ENCODE data around the gene APOE.
"Not testable (repeated sequence)": the region's sequence is repeated elsewhere in the genome, so short reads cannot be mapped to it uniquely, and the experiment has no call there.

The APOE gene

GRCh38 chr19:44897835-44898234, 7.8 kb upstream of the APOE start:
- H3K9me3 ChIP-seq (ENCODE audit: control insufficient read depth, insufficient read depth, low read depth, low read length), result no peaks in the 10 kb centered on the region
- no peak overlapping the region for H3K4me3 ChIP-seq (ENCODE audit: low read depth, low read length)
- H3K9ac ChIP-seq (ENCODE audit: low read length), result no peak overlapping the region
- H3K36me3 ChIP-seq (ENCODE audit: control insufficient read depth, insufficient read depth, low read length), result peaks cover 94% of the 10 kb centered on the region
- no peaks in the 10 kb centered on the region for H3K4me1 ChIP-seq (ENCODE audit: control insufficient read depth, insufficient read depth, low read length)
- H3K27me3 ChIP-seq (ENCODE audit: control insufficient read depth, insufficient read depth, low read length), result no peaks in the 10 kb centered on the region
- no peak overlapping the region for H3K27ac ChIP-seq (ENCODE audit: low read depth, low read length)

GRCh38 chr19:44900328-44901244, 5.0 kb upstream of the APOE start:
- H3K36me3 ChIP-seq (ENCODE audit: control insufficient read depth, insufficient read depth, low read length), result peaks cover 70% of the 10 kb centered on the region

GRCh38 chr19:44903216-44903601, 2.4 kb upstream of the APOE start:
- H3K36me3 ChIP-seq (ENCODE audit: control insufficient read depth, insufficient read depth, low read length), result peaks cover 56% of the 10 kb centered on the region
- no peak overlapping the region for H3K9ac ChIP-seq (ENCODE audit: low read length)

More at GRCh38 chr19:44900328-44901244, 5.0 kb upstream of the APOE start:
- Histone ChIP-seq H3K4me3 (ENCODE audit: low read depth, low read length) (no peak overlapping the region), H3K27ac (ENCODE audit: low read depth, low read length) (no peak overlapping the region), H3K27me3 (ENCODE audit: control insufficient read depth, insufficient read depth, low read length) (no peaks in the 10 kb centered on the region), H3K9me3 (ENCODE audit: control insufficient read depth, insufficient read depth, low read depth, low read length) (no peaks in the 10 kb centered on the region), H3K9ac (ENCODE audit: low read length) (no peak overlapping the region), H3K4me1 (ENCODE audit: control insufficient read depth, insufficient read depth, low read length) (peaks cover 8% of the 10 kb centered on the region; the same call in 1 of the 2 replicates)

GRCh38 chr19:44903602-44904425, 1.8 kb upstream of the APOE start:
- no peaks in the 10 kb centered on the region for H3K27me3 ChIP-seq (ENCODE audit: control insufficient read depth, insufficient read depth, low read length)
- H3K9me3 ChIP-seq (ENCODE audit: control insufficient read depth, insufficient read depth, low read depth, low read length), result no peaks in the 10 kb centered on the region
- peaks cover 10% of the 10 kb centered on the region; the same call in 1 of the 2 replicates for H3K4me1 ChIP-seq (ENCODE audit: control insufficient read depth, insufficient read depth, low read length)
- H3K9ac ChIP-seq (ENCODE audit: low read length), result peak overlapping the region; percentile 15
- no peak overlapping the region for H3K27ac ChIP-seq (ENCODE audit: low read depth, low read length)
- H3K36me3 ChIP-seq (ENCODE audit: control insufficient read depth, insufficient read depth, low read length), result peaks cover 57% of the 10 kb centered on the region
- H3K4me3 ChIP-seq (ENCODE audit: low read depth, low read length), result no peak overlapping the region

More at GRCh38 chr19:44903216-44903601, 2.4 kb upstream of the APOE start:
- peaks cover 10% of the 10 kb centered on the region; the same call in 1 of the 2 replicates for H3K4me1 ChIP-seq (ENCODE audit: control insufficient read depth, insufficient read depth, low read length)
- no peak overlapping the region for H3K27ac ChIP-seq (ENCODE audit: low read depth, low read length)
- no peak overlapping the region for H3K4me3 ChIP-seq (ENCODE audit: low read depth, low read length)
- H3K27me3 ChIP-seq (ENCODE audit: control insufficient read depth, insufficient read depth, low read length), result no peaks in the 10 kb centered on the region
- H3K9me3 ChIP-seq (ENCODE audit: control insufficient read depth, insufficient read depth, low read depth, low read length), result no peaks in the 10 kb centered on the region

GRCh38 chr19:44904426-44904994, 1.1 kb upstream of the APOE start:
- Histone ChIP-seq H3K27ac (ENCODE audit: low read depth, low read length) (no peak overlapping the region), H3K4me1 (ENCODE audit: control insufficient read depth, insufficient read depth, low read length) (peaks cover 10% of the 10 kb centered on the region; the same call in 1 of the 2 replicates), H3K36me3 (ENCODE audit: control insufficient read depth, insufficient read depth, low read length) (peaks cover 58% of the 10 kb centered on the region)

GRCh38 chr19:44907613-44908012, 2.0 kb downstream of the APOE start:
- H3K27me3 ChIP-seq (ENCODE audit: control insufficient read depth, insufficient read depth, low read length), result no peaks in the 10 kb centered on the region
- H3K4me1 ChIP-seq (ENCODE audit: control insufficient read depth, insufficient read depth, low read length), result peaks cover 19% of the 10 kb centered on the region
- H3K9me3 ChIP-seq (ENCODE audit: control insufficient read depth, insufficient read depth, low read depth, low read length), result no peaks in the 10 kb centered on the region
- no peak overlapping the region for H3K4me3 ChIP-seq (ENCODE audit: low read depth, low read length)
- no peak overlapping the region for H3K27ac ChIP-seq (ENCODE audit: low read depth, low read length)
- H3K36me3 ChIP-seq (ENCODE audit: control insufficient read depth, insufficient read depth, low read length), result peaks cover 31% of the 10 kb centered on the region
- no peak overlapping the region for H3K9ac ChIP-seq (ENCODE audit: low read length)

More at GRCh38 chr19:44904426-44904994, 1.1 kb upstream of the APOE start:
- no peak overlapping the region for H3K9ac ChIP-seq (ENCODE audit: low read length)
- H3K4me3 ChIP-seq (ENCODE audit: low read depth, low read length), result no peak overlapping the region
- H3K27me3 ChIP-seq (ENCODE audit: control insufficient read depth, insufficient read depth, low read length), result no peaks in the 10 kb centered on the region
- no peaks in the 10 kb centered on the region for H3K9me3 ChIP-seq (ENCODE audit: control insufficient read depth, insufficient read depth, low read depth, low read length)

GRCh38 chr19:44908074-44908835, 2.7 kb downstream of the APOE start:
- no peaks in the 10 kb centered on the region for H3K9me3 ChIP-seq (ENCODE audit: control insufficient read depth, insufficient read depth, low read depth, low read length)
- H3K9ac ChIP-seq (ENCODE audit: low read length), result no peak overlapping the region
- H3K27ac ChIP-seq (ENCODE audit: low read depth, low read length), result no peak overlapping the region
- peaks cover 27% of the 10 kb centered on the region for H3K36me3 ChIP-seq (ENCODE audit: control insufficient read depth, insufficient read depth, low read length)
- no peaks in the 10 kb centered on the region for H3K27me3 ChIP-seq (ENCODE audit: control insufficient read depth, insufficient read depth, low read length)
- no peak overlapping the region for H3K4me3 ChIP-seq (ENCODE audit: low read depth, low read length)
- H3K4me1 ChIP-seq (ENCODE audit: control insufficient read depth, insufficient read depth, low read length), result peaks cover 23% of the 10 kb centered on the region

- Histone ChIP-seq H3K9ac (ENCODE audit: low read length) (no peak overlapping the region), H3K4me3 (ENCODE audit: low read depth, low read length) (no peak overlapping the region), H3K9me3 (ENCODE audit: control insufficient read depth, insufficient read depth, low read depth, low read length) (no peaks in the 10 kb centered on the region), H3K36me3 (ENCODE audit: control insufficient read depth, insufficient read depth, low read length) (peaks cover 27% of the 10 kb centered on the region), H3K27ac (ENCODE audit: low read depth, low read length) (no peak overlapping the region), H3K27me3 (ENCODE audit: control insufficient read depth, insufficient read depth, low read length) (no peaks in the 10 kb centered on the region), H3K4me1 (ENCODE audit: control insufficient read depth, insufficient read depth, low read length) (peaks cover 27% of the 10 kb centered on the region)
Observed at GRCh38 chr19:44908836-44909261, 3.3 kb downstream of the APOE start.

GRCh38 chr19:44909775-44910174, 4.2 kb downstream of the APOE start:
- H3K27me3 ChIP-seq (ENCODE audit: control insufficient read depth, insufficient read depth, low read length), result no peaks in the 10 kb centered on the region
- no peak overlapping the region for H3K27ac ChIP-seq (ENCODE audit: low read depth, low read length)
- no peak overlapping the region for H3K9ac ChIP-seq (ENCODE audit: low read length)
- H3K4me1 ChIP-seq (ENCODE audit: control insufficient read depth, insufficient read depth, low read length), result peaks cover 29% of the 10 kb centered on the region
- peaks cover 27% of the 10 kb centered on the region for H3K36me3 ChIP-seq (ENCODE audit: control insufficient read depth, insufficient read depth, low read length)
- H3K4me3 ChIP-seq (ENCODE audit: low read depth, low read length), result no peak overlapping the region
- no peaks in the 10 kb centered on the region for H3K9me3 ChIP-seq (ENCODE audit: control insufficient read depth, insufficient read depth, low read depth, low read length)

- H3K27ac ChIP-seq (ENCODE audit: low read depth, low read length); H3K27me3 ChIP-seq (ENCODE audit: control insufficient read depth, insufficient read depth, low read length); H3K9me3 ChIP-seq (ENCODE audit: control insufficient read depth, insufficient read depth, low read depth, low read length); H3K4me3 ChIP-seq (ENCODE audit: low read depth, low read length); H3K9ac ChIP-seq (ENCODE audit: low read length): not testable (repeated sequence)
- peaks cover 27% of the 10 kb centered on the region for H3K4me1 ChIP-seq (ENCODE audit: control insufficient read depth, insufficient read depth, low read length)
- H3K36me3 ChIP-seq (ENCODE audit: control insufficient read depth, insufficient read depth, low read length), result peaks cover 27% of the 10 kb centered on the region
Observed at GRCh38 chr19:44911896-44912295, 6.3 kb downstream of the APOE start.

All from HUES6 (cell line).